VCaP (cell line): ENCODE results near the gene CES4A.
"Not testable (repeated sequence)": the region's sequence is repeated elsewhere in the genome, so short reads cannot be mapped to it uniquely, and the experiment has no call there.

Experiments
- H3K27ac ChIP-seq: fragments of 450-650 bp; 2 replicates; pipeline ENCODE4 v1.5.1; 2017
- TF ChIP-seq, protein P1 (sequence below): fragments of 450-650 bp; conservative IDR thresholded peaks from 2 replicates; pipeline ENCODE4 v1.5.1; 2017; ENCODE audit warnings: mild to moderate bottlenecking, moderate library complexity

CES4A gene

DNA sequence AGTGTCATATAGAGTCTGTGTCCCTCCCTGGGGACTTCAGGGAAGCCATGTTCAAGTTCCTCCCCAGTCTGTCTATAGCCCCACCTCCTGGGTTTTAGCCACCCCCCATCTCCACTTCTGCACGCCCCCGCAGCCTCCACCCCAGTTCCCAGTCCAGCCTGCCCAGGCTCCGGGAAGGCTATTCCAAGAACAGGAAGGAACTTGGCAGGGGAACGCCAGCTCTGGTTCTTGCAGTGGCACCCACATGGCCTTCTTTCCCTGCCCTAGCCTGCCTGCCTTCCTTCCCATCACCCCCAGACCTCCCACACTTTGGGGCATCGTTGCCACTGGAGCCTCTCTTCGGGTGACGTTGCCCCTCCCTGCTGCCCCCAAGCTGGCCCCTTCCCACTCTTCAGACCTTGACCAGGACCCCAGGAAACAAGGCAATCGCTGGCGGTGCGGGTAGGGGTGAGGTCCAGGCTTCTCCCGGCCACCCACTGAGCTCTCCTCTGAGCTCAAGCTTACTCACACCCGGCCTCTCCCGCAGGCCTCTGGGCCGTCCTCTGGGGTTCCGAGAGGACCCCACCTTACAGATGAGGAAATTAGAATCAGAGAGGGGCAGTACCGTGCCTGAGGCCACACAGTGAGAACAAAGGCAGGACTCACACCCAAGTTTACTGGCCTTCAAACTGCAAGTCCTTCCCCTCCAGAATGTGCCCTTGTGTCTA is 9.2 kb upstream of the CES4A start:
- TF ChIP-seq, protein P1, sequence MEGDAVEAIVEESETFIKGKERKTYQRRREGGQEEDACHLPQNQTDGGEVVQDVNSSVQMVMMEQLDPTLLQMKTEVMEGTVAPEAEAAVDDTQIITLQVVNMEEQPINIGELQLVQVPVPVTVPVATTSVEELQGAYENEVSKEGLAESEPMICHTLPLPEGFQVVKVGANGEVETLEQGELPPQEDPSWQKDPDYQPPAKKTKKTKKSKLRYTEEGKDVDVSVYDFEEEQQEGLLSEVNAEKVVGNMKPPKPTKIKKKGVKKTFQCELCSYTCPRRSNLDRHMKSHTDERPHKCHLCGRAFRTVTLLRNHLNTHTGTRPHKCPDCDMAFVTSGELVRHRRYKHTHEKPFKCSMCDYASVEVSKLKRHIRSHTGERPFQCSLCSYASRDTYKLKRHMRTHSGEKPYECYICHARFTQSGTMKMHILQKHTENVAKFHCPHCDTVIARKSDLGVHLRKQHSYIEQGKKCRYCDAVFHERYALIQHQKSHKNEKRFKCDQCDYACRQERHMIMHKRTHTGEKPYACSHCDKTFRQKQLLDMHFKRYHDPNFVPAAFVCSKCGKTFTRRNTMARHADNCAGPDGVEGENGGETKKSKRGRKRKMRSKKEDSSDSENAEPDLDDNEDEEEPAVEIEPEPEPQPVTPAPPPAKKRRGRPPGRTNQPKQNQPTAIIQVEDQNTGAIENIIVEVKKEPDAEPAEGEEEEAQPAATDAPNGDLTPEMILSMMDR: no peak
- H3K27ac ChIP-seq: no peak overlapping the region

DNA sequence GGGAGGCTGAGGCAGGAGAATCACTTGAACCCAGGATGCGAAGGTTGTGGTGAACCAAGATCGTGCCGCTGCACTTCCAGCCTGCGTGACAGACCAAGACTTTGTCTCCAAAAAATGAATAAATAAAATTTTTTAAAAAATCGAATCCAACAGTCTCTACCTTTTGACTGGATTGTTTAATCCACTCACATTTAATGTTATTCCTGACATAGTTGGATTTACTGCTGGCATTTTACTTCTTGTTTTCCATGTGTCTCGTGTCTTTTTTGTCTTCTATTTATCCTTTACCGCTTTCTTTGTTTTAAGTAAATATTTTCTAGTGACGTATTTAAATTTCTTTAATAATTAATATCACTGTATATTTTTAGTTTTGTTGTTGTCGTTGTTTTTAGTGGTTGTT is 5.4 kb upstream of the CES4A start:
- TF ChIP-seq, protein P1: no peak
- no peak overlapping the region for H3K27ac ChIP-seq

DNA sequence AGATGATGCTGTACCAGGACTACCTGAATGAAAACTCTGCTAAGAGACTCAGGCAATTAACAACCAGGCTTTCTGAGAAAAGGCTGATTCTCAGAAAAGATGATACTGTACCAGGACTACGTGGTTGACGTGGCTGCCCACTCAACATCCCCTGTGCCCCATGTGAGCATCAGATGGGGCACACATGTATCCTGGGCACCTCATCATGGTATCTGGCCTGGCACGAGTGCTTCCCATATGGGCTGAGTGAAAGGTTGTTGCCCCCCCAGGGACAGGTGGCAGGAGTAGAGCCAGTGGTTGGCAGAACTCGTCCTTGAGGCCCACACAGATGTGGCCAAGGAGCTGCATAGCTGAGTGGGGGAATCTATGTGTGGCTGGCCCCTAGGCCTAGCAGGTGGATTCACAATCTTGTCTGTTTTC is 3.5 kb upstream of the CES4A start:
- H3K27ac ChIP-seq: no peak overlapping the region
- TF ChIP-seq, protein P1: no peak

DNA sequence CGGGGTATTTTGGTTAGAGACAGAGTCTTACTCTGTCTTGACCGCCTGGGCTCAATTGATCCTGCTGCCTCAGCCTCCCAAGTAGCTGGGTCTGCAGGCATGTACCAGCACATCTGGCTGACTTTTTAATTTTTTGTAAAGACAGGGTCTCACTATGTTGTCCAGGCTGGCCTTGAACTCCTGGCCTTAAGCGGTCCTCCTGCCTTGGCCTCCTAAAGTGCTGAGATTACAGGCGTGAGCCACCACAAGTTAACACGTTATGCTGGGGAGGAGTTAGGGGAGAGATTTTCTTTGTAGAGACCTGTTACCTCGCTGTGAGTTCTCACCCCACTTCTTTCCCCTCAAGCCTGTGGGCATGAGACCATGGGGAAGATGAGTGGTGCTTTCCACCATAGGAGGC is 1.8 kb upstream of the CES4A start:
- no peak overlapping the region for H3K27ac ChIP-seq
- TF ChIP-seq, protein P1: no peak

DNA sequence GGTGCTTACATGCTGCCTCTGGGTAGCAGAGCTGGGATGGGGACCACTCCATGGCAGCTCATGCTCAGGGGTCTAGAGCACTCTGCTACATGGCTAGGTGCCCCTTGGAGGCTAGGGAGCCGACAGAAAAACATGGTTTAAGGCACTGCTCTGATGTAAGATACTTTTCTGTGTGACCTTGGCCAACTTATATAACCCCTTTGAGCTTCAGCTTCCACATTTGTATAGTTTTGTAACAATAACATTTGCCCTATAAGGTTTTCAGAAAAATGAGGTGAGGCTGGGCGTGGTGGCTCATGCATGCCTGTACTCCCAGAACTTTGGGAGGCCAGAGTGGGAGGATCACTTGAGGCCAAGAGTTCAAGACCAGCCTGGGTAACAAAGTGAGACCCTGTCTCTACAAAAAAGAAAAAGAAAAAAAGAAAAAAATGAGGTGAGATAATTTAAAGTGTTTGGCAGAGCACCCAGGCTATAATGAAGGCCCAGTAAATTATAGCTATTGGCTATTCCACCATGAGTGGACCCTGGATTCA is 3.2 kb downstream of the CES4A start:
- H3K27ac ChIP-seq: no peak overlapping the region
- TF ChIP-seq, protein P1: no peak

DNA sequence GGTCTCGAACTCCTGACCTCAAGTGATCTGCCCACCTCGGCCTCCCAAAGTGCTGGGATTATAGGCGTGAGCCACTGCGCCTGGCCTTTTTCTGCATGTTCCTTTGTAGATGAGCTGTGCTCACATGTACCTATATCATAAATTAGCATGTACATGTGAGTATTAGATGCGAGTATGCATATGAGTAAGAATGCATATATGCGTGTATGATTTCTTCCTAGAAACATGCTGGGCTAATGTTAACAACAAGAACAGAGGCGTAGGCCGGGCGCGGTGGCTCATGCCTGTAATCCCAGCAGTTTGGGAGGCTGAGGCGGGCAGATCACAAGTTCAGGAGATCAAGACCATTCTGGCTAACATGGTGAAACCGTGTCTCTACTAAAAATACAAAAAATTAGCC is 5.2 kb downstream of the CES4A start:
- not testable (repeated sequence) for H3K27ac ChIP-seq

DNA sequence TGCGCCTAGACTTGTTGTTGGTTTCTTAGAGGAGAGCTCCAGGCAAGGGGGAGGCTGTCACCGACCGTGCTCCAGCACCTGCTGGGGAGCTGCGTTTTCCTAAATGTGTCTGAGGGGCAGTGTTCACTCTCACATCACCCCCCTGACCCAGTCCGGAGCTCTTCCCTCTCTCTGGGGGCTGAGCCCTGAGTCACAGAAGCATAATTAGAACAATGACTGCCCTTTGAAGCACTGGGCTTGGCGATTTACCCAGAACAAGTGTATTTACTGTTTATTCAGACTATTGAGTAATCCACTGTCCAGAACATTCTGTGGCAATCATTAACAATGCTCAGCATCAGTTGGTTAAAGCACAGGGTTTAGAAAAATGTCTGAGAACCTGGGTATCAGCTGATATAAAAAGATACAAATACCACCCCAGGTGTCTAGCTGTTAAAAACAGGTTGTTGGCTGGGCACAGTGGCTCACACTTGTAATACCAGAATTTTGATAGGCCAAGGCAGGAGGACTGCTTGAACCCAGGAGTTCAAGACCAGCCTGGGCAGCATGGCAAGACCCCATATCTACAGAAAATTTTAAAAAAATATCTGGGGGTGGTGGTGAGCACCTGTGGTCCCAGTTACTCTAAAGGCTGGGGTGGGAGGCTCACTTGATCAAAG is 8.1 kb downstream of the CES4A start:
- peak overlapping the region; percentile 24 for H3K27ac ChIP-seq
- TF ChIP-seq, protein P1: no peak

DNA sequence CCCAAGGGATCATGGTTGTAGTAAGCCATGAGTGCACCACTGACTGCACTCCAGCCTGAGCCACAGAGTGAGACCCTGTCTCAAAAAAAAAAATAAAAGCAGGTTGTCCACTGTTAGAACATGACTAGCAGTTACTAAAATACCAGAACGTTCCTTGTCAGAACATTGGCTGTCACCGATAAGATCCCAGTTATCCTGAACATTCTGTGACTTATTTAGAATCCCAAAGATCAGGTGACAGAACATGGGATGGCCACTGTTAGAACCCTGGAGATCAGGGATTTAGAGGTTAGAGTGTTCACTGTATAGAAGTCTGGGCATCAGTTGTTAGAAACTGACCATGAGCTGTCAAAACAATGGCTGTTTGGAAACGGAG is 8.6 kb downstream of the CES4A start:
- H3K27ac ChIP-seq: no peak overlapping the region
- TF ChIP-seq, protein P1: no peak
